ENCODE measurements around the gene CBFB.
"Not testable (repeated sequence)": the region's sequence is repeated elsewhere in the genome, so short reads cannot be mapped to it uniquely, and the experiment has no call there.

The CBFB gene

DNA sequence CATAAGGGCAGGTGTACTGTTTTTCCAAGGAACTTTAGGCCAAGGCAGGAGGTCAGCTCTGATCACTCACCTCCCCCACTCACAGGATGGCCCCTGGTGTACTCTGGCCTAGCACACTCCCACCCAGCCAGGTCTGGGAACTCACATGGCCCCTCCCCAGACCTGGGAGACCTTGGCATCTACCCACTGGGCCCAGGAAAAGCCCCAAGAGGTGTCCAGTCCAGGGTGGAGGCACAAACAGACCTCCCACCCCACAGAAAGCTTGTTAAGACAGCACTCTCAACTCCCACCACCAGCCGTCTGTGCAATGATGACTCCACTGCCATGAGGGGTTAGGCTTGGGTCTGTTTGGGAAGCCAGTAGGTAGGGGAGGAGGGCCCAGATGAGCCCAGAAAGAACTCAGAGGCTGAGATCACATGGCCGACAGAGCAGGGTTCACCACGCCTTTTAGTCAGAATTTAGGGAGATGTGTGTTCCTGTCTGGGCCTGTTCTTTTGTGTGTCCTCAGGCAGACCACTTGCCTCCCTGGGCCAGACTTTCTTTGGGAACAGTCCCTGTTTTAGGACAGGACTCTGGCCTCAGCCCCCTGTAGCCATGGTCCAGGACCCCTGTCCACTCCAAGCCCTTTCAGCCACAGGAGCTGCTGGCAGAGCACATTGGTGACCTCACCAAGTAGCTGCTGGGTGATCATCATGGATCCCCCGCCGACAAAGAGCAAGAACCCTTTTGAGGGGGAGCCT, 12.1 kb upstream of the CBFB start:
- DNase-seq, result no peak

DNA sequence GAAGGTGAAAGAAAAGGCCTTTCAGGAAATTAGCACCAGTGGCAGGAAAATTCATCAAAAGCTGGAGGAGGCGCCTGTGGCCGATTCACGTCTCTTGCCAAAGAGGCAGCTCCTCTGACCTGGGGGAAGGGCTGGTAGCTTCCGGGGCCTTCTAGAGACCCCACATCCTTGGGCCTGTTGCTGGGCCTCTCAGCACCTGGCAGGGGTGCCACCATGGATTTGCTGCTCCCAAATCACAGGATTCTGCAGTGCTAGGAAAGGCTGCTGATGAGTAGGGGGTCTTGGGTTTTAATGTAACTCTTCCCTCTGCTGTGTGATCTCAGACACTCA, 11.6 kb upstream of the CBFB start:
- DNase-seq, result no peak

DNA sequence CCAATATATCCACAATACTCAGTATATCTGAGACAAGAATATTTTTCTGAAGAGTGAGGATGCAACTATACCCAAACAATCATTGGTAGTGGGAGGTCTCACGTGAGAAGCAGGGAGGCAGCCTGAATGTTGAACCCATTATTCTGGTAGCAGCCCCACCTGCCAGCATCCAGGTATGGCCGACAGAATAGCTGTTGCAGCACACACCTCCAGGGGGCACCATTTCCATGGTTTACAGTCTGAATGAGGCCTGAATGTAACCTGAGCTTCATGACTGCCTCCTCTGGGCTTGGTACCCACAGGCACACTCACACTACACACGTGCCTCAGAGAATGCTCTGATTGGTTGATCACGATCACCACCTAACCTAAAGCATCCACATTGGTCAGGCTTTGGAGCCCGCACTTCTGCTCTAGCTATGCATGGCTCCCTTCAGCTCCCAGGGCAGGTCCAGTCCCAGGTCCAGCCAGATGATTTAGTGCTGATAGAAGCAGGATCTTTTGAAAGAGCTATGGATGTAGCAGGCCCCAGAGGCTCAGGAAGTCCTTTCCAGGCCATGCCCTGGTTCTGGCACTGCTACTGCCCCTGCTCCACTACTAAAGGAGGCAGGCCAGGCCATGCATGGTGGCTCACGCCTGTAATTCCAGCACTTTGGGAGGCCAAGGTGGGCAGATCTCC, 11.0 kb upstream of the CBFB start:
- peak; percentile 78 for DNase-seq

DNA sequence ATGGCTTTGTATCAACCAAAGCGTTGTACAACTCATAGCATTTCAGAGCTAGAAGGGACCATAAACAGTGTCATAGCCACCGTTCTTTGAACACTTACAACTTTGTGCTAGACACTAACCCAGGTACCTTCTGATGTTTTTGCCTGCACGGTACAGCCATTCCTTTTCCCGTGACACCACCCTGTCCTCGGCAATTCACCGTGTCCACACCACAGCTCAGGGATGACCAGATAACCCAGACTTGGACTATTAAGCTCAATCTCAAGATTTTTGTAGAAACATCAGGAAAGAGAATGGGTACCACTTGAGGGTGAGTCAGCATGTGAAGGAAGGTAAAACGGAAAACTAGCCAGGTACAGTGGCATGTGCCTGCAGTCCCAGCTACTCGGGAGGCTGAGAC, 9.8 kb upstream of the CBFB start:
- no peak for DNase-seq

DNA sequence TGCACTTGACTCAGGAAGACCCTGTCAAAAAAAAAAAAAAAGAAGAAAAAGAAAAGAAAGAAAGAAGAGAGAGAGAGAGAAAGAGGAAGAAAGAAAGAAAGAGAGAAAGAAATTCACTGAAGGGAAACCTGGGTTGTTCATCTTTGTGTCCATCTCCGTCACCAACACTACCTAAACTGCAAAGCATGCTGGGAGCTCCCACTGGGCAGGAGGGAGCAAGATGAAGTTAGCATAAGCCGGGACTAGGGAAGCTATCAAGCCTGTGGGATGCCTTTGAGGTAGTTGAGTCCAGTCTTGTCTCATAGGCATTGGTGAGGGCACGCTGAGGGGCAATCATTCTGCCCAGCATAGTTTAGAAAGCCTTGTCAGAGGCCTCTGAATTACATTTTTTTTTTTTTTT, 7.6 kb upstream of the CBFB start:
- no peak for DNase-seq

DNA sequence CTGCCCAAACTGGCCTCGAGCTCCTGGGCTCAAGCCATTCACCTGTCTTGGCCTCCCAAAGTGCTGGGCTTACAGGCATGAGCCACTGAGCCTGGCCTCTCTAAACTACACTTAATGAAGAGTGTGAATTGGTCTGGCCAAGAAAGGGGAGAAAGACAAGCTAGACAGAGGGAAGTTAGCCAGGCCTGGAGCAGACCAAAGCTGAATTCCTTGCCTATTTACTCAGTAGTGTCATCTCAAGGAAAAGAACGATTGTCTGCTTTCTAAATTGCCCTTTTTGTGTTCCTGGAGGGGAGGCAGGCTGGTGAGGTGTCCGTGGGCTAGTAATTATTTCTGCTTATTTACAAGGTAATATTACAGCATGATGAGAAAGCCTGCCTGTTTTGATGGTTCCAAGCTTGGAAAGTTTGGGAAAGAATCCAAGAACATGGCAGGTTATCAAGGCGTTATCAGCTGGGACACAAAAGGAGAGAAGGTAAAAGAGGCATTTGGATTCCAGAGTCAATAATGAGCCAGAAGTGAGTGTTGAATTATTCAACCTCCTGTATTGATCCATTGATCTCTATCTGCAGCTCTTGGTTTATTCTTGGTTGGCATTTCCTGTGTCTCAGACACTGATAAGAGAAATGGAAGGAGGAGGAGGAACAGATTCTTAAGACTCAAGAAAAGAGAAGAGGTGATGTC, 6.3 kb upstream of the CBFB start:
- no peak for DNase-seq

DNA sequence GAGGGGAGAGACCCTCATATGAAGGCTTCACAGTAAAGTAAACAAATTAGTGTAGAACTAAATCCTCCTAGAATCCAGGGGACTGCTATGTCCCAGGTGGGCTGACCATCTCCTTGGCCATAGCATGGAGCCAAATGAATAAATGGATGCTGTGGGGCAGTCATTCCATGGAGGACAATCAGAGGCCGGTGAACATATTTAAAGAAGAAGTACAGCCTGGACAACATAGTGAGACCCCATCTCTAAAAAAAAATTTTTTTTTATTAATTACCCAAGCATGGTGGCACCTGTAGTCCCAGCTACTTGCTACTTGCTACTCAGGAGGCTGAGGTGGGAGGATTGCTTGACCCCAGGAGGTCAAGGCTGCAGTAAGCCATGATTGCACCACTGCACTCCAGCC, 5.3 kb upstream of the CBFB start:
- no peak for DNase-seq

DNA sequence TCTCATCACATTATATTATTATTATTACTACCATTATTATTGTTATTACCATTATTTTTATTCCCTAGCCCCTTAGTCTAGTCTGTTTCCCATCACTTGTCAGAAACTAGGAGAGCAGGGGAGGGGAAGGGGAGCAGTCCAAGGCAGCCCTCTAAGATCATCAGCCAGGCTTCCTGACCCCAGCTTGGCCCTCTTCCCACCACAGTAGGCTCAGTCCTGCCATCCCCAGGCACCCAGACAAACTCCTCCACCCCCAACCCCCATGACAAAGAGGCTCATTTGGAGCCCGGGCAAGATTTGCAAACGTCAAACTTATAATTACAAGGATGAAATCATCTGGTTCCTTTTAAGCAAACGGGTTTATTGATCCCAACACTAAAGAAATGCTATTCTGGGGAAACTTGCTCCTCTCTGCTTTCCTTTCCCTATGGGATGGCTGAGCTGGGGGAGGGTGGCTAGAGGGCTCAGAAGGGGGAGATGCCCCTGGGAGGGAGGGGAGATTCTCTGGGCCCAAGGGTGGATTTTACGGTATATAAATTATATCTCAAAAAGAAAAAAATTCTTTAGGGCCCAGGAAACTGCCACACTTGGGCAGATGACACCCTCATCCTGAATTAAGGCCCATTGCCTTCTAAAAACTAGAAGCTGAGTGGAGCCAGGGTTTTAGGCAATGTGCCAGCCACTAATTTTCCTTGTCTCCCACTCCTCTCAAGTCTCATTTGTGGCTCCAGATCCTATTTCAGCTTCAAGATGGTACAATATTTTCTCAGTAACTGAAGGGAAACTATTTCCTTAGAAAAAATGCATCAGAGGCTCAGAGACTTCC, 4.4 kb upstream of the CBFB start:
- no peak for DNase-seq

DNA sequence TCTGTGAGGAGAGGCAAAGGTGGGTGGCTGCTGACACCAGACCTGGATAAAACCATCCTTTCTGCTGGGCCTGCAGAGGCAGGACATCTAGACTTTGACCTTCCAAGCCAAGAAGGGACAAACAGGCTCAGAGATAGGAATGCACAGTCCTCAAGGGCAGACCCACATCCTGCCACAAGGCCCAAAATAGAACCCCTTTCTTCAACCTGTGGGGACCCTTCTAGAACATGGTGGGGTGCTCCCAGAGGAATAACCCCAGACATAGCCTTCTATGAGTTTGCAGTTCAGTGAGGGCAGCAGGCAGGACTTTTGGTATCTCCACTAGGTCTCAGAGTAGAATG, 3.8 kb upstream of the CBFB start:
- no peak for DNase-seq

DNA sequence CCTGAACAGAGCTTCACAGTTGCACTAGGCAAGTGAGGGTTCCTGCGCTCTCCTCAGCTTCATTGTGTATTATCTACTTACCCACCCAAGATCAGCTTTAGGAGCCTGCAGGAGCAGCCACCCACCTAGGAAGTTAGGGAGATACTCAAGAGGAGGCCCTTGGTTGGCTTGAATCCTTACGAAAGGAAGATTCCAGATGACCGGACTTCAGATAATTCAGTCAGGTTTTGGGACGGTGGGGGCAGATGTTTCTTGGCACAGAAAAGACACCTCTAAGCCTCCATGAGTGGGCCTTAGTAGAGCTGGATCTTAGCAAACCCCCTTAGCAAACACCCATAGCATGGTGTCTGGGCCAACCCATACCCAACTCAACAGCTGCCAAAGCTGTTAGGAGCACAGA, 2.4 kb upstream of the CBFB start:
- DNase-seq, result no peak

DNA sequence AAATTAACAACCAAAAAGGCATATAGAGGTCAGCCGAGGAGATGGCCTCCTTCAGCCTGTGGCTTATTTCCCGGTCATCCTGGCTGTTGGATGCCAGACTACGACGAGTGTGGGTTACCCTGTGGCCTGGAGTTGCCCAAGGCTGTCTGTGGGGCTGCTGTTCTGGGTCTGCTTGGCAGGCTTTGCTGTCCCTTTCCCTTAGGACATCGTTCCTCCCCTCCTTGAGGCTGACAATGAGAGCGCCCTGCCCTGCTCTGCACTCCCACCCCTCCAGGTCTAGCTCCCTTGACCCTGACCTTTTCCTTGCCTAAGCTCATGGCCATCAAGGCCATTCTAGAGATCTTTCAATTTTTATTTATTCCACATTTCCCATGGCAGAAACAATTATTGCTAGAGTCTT, 1.9 kb upstream of the CBFB start:
- DNase-seq, result no peak

DNA sequence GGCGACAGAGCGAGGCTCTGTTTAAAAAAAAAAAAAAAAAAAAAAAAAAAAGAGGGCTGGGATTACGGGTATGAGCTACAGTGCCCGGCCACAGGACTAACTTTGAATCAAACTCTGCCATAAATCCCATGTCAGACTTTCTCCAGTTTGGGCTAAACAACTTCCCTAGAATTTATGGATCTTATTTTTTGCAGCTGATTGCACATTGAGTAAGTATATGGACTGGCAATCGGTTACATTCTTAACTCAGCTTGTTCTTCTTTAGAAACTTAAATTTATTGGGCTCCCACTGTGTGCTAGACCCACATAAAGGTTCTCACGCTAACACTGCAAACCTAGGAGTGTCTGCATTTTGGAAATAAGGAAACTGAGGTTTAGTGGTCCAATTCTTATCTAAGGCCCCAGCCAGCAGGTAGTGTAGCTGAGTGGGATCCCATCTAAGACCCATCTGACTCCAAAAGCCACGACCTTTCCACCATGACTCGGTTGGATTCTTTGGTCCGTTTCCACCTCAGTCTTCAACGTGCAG, 718 bp upstream of the CBFB start:
- no peak for DNase-seq

DNA sequence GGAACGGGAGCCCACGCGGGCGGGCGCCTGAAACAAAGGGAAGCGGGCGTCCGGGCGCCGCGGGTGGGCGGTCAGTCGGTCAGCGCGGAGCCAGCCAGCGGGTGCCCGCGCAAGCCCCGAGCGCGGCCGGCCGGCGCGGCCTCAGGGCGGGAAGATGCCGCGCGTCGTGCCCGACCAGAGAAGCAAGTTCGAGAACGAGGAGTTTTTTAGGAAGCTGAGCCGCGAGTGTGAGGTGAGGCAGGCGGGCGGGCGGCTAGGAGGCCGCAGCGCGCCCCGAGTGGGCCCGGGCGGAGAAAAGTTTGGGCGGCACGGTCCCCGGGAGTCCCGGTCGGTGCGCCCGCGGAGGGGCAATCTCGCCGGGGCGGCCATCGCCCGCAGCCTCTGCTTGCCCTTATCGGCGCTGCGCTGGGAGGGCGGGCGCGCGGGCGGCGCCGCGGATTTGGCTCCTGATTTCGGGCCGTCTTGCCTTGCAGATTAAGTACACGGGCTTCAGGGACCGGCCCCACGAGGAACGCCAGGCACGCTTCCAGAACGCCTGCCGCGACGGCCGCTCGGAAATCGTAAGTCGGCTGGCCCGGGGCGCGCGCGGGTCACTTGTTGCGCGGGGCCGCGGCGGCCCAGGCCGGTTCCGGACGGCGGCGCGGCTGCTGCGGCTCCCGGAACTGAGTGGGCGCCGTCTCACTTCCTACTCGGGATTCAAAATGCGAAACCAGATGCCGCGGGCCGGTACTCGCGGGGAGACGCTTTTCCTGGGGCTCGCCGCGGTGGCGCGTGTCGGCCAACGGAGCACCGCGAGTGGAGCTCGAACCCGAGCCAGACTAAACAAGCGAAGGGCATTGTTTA, 526 bp downstream of the CBFB start:
- peak; percentile 44 for DNase-seq

DNA sequence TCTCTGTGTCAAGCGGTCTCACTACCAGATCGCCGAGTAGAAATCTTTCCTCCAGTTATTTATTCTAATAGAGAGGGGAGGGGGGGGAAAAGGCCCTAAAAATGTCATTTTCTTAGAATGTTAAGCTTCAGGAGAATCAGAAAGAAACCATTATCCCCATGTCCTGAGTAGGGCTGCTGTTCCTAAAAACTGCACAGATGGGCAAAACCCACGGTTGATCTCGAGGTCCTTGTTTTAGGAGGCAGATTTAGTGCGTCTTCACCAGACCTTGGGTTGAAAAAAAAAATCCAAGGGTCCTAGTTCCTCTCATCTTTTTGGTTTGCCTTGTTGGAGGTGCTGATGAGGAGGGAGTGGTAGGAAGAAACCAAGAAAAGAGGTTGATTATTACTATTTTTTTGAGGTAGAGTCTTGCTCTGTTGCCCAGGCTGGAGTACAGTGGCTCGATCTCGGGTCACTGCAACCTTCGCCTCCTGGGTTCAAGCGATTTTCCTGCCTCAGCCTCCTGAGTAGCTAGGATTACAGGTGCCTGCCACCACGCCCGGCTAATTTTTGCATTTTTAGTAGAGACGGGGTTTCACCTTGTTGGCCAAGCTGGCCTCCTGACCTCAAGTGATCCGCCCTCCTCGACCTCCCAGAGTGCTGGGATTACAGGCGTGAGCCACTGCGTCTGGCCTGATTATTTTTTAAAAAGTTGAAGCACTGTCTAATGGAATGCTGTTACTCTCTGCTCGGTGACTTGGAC, 1.4 kb downstream of the CBFB start:
- DNase-seq, result no peak

DNA sequence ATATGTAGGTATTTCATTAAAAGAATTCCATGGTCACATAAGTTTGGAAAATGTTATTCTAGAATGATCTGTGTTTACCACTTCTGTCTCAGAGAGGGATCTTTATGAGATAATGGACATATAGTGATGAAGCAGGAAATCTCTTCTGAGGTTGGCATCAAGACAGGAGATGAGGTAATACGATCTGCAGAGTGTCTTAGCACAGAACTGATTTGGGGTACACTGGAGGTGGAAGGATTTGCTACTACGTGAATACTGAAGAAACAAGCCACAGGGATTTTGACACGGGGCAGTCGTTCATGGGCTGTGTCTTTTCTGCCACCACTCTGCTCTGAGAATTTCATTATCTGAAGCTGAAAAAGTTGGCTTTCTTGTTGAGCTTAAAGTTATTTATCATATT, 5.5 kb downstream of the CBFB start:
- no peak for DNase-seq

DNA sequence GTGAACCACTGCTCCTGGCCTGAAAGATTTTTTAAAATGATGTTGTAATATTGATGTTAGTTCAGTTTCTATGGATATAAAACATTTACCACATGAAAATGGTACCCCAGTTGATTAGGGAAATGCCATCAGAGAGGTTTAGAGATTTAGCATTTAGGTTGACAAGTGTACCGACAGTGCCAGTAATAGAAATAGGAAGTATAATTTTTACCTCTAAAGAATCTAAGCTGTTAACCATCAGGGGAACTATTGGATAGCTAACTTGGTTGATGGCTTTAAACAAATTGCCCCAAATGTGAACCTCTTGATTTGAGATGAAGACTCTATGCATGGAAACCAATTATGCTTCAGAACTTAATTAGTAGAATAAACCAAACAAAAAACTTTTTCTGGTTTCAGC, 6.4 kb downstream of the CBFB start:
- DNase-seq, result no peak

DNA sequence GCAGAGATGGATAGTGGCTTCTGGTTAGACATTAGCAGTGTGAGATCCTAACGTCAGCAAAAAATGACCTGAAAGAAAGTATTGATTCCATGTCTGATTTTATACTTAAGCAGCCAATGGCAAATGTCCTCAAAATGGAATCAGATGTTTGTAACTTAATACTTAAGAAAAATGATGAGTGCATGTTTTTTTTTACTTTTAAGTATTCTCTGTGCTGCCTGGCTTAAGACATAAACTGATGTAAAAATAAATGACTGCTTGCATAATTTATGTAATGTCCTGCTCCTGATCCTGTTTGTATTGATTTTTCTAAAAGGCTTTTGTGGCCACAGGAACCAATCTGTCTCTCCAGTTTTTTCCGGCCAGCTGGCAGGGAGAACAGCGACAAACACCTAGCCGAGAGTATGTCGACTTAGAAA, 7.4 kb downstream of the CBFB start:
- DNase-seq, result no peak

DNA sequence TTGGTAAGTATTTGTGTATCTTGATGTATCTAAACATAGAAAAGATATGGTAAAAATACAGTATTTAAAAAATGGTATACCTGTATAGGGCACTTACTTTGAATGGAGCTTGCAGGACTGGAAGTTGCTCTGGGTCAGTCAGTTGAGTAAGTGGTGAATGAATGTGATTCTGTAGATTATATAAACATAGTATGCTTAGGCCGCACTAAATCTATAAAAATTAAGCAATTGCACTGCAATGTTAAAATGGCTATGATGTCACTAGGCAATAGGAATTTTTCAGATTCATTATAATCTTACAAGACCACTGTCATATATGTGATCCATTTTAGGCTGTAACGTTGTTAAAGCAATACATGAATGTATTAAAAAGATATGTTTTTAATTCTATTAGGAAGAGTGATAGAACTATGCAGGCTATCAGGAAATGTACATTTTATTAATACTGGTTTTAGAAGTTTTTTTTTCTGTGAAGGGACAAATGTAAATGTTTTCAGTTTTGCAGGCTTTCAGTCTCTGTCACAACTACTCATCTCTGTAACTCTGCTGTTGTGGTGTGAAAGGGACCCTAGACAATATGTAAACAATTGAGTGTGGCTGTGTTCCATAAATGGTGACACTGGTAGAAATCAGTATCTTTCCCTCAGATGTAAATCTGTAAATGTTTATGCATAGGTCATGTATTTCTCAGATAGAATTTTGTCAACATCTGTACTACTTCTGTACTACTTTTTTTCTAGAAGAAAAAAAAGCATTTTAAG, 10.5 kb downstream of the CBFB start:
- no peak for DNase-seq

DNA sequence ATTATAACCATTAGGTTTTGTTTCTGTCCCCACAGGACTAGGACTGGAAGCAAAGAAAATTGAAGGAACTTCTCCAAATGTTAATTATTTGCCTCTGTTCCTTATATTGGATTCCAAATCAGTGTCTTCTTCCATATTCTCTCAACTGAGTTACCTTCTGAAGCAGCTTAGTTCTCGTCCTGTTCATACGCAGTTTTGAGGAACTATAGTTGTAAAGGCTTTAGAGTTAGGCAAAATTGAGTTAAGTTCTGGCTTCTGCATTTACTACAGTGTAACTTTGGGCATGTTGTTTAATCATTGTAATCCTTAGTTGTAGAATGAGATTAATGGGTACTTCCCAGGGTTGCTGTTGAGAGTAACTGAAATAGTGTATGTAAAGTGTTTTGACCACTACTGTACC, 11.2 kb downstream of the CBFB start:
- DNase-seq, result no peak

DNA sequence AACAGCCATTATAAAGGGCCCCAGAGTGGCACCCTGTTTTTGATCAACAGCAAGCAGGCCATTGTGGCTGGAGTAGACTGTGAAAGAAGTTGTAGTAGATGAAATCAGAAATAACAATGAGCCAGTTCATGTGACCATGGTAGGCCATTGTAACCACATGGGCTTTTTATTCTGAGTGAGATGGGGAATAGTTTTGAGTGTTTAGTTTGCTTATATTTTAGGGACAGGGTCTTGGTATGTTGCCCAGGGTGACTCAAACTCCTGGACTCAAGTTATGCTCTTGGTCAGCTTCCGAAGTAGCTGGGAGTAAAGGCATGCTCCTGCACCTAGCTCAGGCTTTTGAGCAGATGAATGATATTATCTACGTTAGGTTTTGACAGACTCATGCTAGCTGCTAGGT, 12.0 kb downstream of the CBFB start:
- no peak for DNase-seq

DNA sequence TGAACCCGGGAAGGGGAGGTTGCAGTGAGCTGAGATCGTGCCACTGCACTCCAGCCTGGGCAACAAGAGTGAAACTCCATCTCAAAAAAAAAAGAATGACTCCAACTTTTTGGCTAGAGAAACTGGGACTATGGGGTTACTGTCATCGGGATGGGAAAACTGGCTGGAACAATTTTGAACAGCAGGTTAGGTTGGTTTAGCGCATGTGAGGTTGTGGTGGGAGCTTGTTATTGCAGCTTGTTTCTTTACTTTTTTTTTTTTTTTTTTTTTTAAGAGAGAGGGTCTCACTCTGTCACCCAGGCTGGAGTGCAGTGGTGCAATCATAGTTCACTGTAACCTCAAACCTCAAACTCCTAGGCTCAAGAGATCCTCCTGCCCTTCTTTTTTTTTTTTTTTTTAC, 12.6 kb downstream of the CBFB start:
- not testable (repeated sequence) for DNase-seq

All from effector CD4-positive, alpha-beta T cell (primary cell).